ENCODE measurements around the gene RERE.
"Not testable (repeated sequence)": the region's sequence is repeated elsewhere in the genome, so short reads cannot be mapped to it uniquely, and the experiment has no call there.

The RERE gene

DNA sequence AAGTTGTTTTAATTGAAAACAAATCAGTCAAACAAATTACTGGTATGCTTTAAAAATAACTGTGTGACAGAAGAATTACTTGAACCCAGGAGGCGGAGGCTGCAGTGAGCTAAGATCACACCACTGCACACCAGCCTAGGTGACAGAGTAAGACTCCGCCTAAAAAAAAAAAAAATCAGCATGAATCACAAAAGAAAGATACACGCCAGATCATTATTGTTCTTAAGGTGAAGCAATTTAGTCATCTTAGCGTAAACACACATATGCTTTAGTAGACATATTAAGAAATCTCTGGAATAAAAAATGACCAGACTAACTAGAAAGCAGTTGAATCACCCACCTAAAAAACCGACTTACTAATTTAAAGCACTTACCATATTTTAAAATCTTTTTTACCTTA, 20.2 kb downstream of the RERE start:
- DNase-seq (ENCODE audit: low spot score), result no peak

DNA sequence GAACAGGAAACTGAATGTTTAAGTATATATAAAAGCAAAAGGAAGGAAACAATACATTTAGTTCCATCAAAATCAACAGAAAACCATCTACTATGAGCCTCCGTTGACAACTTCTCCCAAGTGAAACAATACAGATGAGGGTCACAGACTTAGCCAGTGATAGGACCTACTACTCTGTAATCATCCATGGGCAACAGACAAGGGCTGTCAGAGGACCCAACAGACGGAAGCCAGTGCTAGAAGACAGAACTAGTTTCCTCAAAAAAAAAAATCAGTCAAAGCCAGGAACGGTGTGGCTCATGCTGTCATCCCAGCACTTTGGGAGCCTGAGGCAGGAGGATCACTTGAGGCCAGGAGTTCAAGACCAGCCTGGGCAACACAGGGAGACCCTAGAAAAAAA, 20.6 kb downstream of the RERE start:
- no peak for DNase-seq (ENCODE audit: low spot score)

DNA sequence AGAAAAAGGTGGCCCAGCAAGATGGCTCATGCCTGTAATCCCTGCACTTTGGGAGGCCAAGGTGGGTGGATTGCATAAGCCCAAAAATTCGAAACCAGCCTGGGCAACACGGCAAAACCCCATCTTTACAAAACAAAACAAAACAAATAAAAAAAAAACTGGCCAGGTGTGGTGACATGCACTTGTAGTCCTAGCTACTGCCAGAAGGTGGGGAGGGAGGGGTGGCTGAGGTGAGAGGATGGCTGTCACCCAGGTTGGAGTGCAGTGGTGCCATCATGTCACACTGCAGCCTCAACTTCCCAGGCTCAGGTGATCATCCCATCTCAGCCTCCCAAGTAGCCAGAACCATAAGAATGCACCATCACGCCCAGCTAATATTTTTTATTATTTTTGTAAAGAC, 22.8 kb downstream of the RERE start:
- DNase-seq (ENCODE audit: low spot score), result no peak

DNA sequence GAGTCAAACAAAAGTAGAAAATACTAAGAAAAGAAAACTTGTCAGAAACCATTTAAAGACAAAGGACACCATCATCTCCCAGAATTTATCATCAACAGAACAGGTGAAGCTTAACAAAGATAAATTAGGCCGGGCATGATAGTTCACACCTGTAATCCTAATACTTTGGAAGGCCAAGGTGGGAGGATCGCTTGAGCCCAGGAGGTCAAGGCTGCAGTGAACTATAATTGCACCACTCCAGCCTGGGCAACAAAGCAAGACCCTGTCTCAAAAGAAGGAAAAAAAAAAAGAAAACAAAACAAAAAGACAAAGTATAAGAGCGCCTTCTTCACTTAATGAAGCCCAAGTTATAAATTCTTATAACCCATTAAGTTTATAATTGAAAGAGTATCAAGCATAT, 25.6 kb downstream of the RERE start:
- DNase-seq (ENCODE audit: low spot score), result no peak

DNA sequence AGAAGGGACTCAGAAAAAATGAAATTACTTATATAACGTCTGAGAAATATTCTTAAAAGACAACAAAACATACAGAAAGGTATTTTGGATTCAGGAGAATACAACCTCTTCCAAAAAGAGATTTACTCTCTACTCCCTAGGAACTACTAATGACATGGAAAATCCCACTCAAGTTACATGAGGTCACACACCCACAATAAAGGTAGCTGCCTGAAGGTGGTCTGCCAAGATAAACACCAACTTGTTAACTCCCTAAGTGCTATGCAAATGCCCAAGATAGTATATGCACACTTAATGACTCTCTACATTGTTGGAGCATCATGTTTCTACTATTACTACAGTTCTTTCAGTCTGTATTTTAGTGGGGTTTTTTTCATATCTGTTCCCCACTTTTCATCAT, 26.5 kb downstream of the RERE start:
- no peak for DNase-seq (ENCODE audit: low spot score)

DNA sequence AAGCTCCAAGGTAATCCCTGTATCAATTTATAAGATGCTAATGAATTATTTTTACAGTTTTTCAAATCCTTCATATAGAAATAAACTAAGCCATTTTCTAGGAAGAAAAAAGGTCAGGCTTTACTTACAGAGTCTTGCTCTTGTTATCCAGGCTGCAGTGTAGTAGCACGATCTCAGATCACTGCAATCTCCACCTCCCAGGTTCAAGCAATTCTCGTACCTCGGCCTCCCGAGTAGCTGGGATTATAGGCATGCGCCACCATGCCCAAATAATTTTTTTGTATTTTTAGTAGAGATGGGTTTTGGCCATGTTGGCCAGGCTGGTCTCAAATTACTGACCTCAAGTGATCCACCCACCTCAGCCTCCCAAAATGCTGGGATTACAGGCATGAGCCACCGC, 27.0 kb downstream of the RERE start:
- no peak for DNase-seq (ENCODE audit: low spot score)

DNA sequence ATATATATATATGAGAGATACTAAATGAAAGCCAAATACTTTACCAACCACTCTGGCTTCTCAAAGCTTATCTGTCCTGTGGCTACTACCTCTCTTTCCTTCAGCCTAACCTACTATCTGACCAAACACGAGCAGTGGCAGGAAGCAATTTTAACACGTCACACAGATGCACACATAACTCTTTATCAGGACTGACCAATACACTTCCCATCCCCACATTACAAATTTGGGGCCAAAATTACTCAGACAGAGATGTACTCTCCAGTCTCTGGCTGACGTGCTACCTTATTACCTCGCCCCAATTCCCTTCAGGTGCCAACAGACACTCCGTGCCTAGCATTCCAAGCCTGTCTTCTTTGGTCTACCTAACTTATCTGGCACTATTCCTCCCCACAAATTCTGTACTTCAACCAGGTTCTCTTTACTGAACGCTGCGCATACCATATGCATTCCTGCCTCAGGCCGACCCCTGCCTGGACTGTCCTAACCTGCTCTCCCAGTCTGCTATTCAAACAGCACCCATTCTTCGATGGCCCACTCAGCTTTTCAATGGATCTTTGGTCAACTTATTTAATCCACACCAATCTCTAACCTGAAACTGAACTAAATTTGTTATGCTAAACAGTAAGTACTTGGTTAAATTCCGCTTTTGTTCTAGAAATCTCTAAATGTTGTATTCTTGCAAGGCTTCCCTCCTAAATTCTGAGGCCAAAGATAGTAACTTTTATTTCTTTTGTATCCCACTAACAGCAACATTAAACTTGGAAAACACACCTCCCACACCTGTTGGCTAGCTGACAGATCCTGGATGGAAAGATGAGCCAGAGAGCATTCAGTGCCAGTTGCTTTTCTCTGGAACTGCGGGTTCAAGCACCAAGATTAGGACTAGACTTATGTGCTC, 27.9 kb downstream of the RERE start:
- DNase-seq (ENCODE audit: low spot score), result no peak

DNA sequence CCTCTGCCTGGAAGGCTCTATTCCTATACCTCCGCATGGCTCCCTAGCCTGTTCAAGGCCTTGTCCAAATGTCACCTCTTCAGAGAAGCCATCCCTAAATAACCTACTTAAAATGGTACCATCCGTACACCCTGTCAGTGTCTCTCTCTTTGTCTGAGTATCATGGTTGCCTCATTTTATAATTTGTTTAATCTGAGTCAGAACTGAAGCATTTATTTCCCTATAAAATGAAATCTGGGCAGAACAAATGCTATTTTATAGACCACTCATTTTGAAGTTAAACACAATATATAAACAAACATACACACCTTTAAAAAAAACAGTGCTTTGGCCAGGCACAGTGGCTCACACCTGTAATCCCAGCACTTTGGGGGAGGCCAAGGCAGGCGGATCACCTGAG, 30.2 kb downstream of the RERE start:
- DNase-seq (ENCODE audit: low spot score), result no peak

DNA sequence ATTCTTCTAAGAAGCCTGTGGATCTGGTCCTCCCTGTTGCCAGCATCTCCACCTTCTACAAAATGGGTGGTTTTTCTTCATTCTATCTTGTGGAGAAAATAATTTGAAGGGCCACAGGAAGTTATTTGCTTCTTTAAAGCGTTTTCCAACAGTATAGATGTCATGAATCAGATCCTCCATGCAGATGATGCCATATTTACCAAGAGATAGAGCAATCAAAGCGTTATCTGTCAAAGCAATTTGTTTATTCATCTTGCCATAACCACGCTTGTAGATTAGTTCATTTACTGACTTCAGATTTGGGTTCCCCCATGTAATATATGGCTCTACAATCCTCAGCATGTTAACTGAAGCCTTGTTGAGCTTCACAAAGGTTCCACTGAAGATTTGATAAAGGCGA, 31.2 kb downstream of the RERE start:
- DNase-seq (ENCODE audit: low spot score), result not testable (repeated sequence)

DNA sequence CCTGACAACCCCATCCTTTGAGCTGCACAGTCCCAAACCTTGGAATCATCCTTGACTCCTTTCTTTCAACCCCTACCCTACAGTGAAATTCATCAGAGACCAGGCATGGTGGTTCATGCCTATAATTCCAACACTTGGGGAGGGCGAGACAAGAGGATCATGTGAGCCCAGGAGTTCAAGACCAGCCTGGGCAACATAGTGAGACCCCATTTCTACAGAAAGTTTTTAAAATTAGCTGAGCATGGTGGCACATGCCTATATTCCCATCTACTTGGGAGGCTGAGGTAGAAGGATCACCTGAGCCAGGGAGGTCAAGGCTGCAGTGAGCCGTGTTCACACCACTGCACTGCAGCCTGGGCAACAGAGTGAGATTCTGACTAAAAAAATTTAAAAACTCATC, 34.5 kb downstream of the RERE start:
- DNase-seq (ENCODE audit: low spot score), result no peak

DNA sequence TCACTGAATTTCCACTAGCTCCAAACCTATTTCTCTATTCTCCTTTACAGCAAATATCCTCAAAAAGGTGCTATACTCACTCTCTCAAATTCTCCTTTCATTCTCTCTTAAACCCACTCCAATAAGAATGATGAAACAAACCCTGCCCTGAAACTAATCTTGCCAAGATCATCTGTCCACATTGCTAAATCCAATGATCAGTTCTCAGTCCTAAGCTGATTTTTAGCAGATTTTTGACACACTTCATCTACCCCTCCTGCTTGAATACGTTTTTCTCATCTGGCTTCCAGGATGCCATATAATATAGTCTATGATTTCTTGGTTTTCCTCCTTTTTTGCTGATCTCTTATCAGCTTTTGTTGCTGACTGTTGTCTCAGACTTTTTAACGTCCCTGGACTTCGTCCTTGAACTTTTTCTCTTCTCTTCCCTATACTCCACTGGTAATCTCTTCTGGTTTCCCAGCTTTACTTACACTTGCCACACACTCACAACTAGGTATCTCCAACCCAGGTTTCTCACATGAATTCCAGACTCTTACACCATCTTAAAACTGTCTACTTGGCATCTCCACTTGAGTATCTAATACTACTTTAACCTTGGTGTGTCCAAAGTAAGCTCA, 35.3 kb downstream of the RERE start:
- no peak for DNase-seq (ENCODE audit: low spot score)

DNA sequence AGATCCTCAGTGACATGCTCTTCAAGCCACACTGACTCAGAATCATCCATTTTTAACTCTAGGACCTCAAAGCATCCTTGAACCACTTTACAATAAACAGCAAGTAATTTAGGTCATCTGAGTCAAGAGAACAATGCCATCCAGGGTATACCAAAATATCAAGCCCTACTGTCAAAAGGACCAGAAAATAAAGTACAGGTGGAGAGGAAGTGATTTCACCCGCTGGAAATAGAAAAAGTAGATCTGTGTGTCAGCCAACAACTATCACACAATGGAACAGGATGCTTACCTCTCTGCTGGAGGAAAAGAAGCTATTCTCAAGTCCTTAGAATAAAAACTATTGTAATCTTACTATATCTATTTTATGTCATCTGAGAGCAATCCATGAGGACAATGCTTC, 37.0 kb downstream of the RERE start:
- no peak for DNase-seq (ENCODE audit: low spot score)

DNA sequence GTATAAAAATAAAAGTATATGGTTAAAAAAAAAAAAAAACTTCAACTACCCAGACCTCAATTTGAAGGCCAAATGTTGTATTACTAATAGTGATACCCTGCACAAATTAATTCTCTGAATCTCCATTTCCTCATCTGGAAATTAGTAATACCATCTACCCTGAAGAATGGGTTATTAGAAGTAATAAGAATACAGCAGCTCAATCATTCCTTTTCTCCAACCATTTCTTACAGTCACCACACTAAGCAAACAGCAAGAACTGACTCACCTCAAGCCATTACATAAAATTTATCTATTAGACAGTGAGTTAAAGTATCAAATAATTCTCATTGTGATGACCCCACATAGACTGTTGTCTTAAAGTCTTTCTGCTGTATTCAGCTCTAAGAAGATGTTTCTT, 39.6 kb downstream of the RERE start:
- no peak for DNase-seq (ENCODE audit: low spot score)

DNA sequence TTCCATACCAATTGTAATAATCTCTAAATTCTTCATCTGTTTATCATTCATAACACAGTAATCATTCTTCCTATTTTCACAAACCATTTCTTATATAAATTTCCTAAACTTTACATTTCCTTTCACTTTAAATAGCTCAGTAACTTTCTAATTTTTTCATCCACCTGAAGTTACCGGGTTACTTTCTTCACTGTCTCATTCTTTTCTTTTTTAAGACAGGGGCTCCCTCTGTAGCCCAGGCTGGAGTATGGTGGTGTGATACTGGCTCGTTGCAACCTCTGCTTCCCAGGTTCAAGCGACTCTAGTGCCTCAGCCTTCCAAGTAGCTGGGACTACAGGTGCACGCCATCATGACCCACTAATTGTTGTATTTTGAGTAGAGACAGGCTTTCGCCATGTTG, 41.3 kb downstream of the RERE start:
- no peak for DNase-seq (ENCODE audit: low spot score)

DNA sequence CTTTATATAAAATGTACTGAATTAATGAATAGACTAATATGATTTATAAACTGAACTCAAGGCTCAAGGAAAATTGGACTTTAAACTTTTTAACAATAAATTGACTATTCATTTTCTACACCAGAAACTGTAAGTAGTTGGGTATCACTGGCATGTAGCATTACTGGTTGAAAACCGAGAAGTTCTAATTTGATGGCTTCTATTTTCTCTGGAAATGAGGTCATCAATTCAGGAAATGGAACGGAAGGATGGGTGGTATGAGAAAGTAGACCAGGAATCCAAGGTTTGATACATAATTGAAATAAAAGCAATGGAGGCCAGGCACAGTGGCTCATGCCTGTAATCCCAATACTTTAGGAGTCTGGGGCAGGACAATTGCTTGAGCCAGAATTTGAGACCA, 50.4 kb downstream of the RERE start:
- no peak for DNase-seq (ENCODE audit: low spot score)

DNA sequence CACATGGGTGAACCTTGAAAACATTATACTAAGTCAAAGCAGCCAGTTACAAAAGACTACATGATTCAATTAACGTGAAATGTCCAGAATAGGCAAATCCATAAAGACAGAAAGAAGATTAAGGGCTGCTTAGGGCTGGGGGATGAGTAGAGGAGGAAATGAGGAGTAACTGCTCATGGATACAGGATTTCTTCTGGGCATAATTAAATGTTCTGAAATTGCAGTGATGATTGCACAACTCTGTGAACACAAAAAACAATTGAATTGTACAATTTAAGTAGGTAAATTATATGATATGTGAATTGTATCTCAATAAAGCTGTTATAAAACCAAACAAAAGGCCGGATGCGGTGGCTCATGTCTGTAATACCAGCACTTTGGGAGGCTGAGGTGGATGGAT, 52.2 kb downstream of the RERE start:
- no peak for DNase-seq (ENCODE audit: low spot score)

DNA sequence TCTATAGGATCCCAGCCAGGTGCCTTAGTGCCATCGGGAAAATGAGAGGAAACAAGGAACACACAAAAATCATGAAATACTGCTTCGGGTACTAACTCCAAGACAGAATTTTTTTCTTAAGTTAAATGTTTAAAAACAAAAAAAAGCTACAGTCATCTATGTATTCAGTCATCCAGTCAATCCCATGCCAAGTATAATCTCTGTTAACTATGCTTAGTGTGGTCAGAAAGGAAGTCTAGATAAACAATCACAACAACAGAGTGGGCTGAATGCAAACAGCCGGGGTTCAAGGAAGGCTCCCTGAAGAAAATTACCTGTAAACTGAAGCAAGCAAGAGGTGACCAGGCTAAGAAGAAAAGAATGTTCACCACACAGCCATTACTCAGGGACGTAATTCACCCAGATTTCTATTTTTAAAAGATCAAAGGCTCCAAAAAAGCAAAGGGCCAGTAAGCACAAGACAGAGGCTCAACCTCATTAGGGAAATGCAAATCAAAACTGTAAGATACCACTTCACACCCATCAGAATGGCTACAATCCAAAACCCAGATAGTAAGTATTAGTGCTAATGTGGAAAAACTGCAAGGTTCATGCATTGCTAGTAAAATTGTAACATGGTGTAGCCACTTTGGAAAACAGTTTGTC, 53.0 kb downstream of the RERE start:
- no peak for DNase-seq (ENCODE audit: low spot score)

DNA sequence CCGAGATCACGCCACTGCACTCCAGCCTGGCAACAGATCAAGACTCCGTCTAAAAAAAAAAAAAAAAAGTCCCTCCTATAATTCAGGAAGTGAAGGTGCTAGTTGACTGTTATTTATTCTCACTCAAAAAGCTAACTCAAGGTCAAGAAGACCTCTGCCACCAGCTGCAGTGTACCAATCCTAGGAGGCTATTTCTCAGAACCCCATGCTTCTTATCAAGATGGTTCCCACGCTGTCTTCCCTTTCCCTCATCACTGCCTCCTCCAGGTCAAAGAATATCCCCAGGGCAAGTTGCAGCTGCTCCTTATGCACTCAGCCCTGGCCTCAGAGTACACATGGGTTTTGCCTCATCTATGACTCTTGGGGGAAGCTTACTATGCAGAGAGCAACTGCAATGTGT, 53.6 kb downstream of the RERE start:
- no peak for DNase-seq (ENCODE audit: low spot score)

DNA sequence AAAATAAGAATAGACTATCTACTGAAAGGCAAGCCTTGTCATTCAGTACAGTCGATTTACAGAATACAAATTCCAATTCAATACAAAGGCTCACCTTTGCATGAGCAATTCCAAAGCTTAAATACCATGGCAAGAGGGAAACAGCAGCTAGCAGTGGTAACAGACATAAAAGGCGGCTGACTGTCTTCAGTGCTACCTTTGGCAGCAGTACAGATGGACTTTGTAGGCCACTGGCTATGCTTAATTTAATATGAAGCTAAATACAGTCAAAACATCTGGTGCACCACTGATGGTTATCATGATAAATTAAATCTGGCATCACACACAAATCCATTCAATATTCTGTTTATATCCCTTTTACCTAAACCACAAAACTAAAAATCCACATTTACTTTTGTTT, 62.4 kb downstream of the RERE start:
- no peak for DNase-seq (ENCODE audit: low spot score)

DNA sequence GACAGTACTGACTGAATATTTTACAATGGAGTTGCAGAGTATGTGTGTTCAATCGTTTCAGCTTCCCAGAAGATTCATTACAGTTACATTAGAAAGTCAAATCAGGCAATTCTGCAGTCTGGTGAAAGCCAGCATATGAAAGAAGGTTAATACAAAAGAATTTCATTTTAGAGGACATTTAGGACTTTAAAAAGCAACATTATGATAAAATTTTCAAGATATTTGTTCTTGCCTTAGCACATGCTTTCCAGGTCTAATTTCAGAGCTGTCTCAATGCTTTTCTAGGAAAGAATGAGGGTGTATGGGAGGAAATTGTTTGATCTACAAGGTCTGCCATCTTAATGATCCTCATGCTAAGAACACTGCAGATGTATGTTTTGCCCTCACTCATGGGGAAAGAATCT, 63.2 kb downstream of the RERE start:
- DNase-seq (ENCODE audit: low spot score), result no peak

DNA sequence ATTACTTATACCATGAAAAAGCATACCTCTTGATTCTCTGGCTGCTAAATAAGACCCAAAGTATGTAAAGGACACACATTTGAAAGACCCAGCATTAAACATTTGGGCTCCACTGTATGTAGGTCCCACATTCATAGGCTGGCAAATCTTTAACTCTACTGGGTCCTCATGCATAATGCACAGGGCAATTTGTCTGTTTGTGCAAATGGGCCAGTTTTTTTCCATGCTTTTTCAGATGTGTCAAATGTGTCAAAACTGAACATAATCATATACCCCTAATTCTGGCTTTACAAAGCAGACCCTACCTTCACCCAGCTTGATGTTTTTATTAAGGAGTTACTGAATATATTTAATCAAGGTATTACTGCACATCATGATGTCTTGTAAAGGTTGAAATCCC, 63.7 kb downstream of the RERE start:
- no peak for DNase-seq (ENCODE audit: low spot score)

DNA sequence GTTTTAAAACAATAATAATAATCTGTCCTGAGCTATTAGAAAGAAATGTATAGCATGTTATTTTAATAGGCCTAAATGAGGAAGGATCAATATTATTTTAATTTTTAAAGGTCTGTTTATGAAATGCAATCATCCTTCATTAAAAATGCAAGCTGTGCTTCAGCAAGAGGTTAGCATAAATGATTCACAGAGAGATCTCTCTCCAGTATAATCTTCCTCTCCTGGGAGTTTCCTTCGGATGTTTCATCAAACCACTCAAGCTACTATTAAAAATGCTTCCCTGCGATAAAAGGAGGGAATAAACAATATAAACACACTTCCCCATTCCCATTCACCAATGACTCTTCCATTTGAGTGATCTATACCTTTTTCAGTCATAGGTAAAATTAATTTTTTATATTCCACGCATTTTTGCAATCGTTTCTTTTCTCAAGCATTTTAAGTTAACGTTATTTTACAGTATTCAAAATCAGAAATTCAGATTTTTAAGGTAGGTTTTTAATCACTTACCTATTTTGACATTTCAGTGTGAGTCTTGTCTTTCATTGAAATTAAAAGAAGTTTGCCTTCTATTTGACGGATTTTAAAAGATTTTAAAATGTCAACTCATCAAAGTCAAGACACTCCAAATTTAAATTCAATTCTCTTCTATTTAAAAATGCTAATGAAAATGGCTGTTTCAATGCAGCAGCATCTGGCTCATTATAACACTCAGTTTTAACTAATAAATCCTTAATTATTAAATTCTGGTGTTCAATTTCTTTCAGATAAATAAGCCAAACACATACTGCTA, 64.3 kb downstream of the RERE start:
- DNase-seq (ENCODE audit: low spot score), result no peak

DNA sequence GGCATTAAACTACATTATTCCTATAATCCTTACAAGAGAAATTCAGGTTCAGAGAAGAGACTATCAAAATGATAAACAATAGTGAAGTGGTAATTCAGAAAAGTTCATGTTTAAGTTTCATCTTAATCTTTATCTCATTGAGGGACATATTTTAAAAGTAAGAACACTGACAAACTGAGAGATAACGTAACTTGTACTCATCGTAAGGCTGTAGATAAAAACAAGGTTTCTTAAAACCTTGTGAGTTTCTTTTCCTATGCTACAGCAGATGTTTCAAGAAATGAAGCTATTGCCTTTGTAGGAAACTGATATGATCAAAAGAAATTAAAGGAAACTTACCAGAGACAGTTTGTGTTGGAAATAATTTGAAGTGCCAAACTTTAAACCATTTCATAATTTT, 65.0 kb downstream of the RERE start:
- no peak for DNase-seq (ENCODE audit: low spot score)

All from left forelimb (tissue), 1 donor.